Pons (tissue), 1 donor: ENCODE data around the gene EFHD2.
A peak's percentile ranks its signal among the peaks of the same experiment; 100 is the strongest.
"Not testable (repeated sequence)": the region's sequence is repeated elsewhere in the genome, so short reads cannot be mapped to it uniquely, and the experiment has no call there.

Experiments
- DNase-seq: peaks from one replicate; pipeline ENCODE4 v3.0.0-alpha.2; 2016; ENCODE audit warnings: low spot score

EFHD2 gene

GRCh38 chr1:15388201-15388880, 21.3 kb upstream of the EFHD2 start:
- DNase-seq: no peak

- not testable (repeated sequence) for DNase-seq
These were observed 19.9 kb upstream of the EFHD2 start for GRCh38 chr1:15389828-15390227.

GRCh38 chr1:15390667-15391066, 19.0 kb upstream of the EFHD2 start:
- DNase-seq: no peak

GRCh38 chr1:15391366-15391765, 18.3 kb upstream of the EFHD2 start:
- no peak for DNase-seq

DNA sequence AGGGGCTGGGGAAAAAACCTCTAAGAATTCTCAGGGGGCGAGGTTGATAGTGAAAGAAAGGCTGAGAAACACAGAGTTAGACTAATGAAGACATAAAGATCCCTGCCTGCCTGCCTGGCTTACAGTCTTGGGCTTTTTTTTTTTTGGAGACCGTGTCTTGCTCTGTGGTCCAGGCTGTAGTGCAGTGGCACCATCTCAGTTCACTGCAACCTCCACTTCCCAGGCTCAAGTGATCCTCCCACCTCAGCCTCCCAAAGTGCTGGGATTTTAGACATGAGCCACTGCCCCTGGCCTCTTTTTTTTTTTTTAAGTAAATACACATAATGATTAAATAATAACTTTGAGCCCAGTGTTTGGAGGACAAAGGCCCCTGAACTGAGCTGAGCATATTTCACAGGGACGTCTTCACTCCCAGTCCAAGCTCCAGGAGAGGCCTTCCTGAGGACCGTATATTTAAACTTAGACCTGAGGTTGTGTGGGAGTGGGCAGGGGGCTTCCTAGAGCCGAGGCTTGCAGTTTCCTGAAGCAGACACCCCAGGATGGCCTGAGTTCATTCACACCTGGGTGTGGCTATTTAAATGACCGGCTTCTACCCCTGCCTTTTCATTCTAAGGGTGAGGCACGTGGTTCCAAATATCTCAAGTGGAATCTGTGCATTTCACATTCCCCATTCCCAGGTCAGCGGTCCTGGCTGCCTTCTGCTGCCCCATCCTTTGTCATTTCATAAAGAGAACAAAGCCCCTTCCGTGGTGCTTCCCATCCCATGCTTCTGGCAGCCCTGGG, 16.0 kb upstream of the EFHD2 start:
- no peak for DNase-seq

DNA sequence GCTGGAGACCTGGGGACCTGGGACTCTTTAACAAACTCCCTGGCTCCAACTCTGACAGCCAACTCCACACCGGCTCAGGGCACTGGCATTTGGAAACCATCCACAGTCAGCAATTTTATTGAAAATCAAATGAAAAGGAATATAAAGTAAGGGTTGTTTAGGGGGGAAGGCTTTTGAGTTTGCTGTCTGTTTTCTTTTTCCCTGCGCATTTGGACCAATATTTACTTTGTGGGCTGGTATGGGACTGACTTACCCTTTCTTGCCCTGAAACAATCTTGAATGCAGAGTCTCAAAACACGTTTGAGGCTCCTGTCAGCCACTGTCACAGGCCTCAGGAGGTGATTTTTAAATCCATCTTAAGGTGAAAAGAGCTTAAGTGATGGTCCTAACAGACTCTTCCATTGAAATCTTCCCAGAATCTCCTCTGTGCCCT, 15.4 kb upstream of the EFHD2 start:
- no peak for DNase-seq

GRCh38 chr1:15397236-15397635, 12.5 kb upstream of the EFHD2 start:
- no peak for DNase-seq

DNA sequence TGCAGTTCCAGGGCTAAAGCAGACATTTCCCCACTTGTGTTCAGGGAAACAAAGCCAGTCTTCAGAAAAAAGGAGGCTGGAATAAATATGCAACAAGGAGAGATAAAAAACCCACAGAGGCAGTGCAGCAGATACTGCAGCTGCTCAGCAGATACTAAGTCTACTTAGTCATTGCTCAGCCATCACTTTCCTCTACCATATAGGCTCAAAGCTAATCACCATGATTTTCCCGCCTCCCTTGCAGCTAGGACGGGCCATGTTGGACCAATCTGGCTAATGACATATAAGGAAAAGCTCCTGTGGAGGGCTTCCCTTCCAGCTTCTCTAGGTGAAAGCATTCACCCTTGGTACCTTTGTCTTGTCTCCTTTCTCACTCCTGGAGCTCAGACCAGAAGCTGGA, 10.0 kb upstream of the EFHD2 start:
- no peak for DNase-seq

DNA sequence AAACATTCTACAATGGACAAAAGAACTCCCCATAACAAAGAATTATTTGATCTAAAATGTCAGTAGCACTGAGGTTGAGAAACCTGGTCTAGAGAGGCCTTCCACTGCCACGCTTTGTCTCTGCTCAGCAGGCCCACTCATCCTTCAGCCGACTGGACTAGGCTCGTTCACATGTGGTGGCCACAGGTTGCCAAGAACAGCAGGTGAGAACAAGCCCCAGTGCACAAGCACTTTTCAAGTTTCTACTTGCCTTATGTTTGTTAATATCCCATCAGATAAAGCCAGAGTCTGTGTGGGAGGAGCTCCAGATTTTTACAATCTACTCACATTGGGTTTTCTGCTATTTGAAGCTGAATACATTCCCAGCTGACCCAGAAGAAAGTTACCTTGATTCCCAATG, 9.1 kb upstream of the EFHD2 start:
- DNase-seq: no peak

DNA sequence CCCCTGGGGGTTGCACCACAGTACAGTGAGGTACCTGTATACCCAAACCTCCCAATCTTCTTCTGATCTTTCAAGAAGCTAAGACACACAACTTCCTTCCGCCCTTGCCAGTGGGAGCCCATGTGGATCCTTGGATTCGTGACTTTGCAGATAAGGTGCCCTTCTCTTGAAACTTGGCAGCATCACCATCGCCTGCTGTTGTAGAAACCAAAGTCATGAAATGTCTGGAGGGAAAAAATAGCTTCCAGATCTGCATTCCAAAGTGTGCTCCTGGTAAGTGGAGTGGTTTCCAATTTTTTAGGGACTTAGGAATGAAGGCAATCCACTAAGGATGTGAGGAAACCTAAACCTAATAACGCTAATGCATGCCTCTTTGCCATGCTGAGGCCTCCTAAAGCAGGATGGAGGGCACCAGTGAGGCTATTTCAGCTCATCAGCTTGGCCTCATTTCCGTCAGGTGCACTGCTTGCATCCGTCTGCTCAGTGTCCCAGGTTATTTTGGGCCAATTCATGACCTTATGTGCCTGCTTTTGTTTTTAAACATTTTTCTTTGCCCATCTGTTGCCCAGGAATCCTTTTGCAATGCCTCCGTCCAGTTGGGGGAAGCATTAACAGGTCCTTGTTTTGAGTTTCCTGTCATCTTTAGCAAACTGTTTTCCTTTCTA, 8.2 kb upstream of the EFHD2 start:
- DNase-seq: no peak

DNA sequence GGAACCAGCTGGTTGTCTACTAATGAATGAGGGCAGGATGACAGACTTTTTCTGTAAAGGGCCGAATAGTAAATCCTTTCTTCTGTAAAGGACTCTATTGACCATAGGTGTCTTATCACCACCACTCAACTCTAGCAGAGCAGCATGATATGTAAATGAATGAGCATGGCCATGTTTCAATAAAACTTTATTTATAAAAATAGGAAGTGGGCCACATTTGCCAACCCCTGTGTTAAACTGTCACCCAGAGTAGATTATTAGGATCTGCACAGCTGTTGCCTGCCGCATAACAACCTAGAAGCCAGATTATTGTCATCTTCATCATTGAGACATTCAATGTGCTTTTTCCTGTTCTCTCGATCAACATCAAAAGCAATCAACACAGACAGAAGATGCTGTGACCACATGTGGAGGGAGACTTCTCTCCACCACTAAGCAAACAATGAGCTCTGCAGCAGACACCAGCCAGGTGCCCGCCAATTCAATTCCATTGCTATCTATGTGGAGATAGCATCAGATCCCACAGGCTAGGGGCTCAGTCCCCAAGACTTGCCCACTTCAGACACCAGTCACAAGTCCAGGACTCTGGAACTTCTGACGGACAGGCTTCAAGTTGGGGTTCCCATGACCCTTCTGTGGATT, 6.8 kb upstream of the EFHD2 start:
- DNase-seq: no peak

GRCh38 chr1:15403962-15404580, 5.6 kb upstream of the EFHD2 start:
- DNase-seq: no peak

DNA sequence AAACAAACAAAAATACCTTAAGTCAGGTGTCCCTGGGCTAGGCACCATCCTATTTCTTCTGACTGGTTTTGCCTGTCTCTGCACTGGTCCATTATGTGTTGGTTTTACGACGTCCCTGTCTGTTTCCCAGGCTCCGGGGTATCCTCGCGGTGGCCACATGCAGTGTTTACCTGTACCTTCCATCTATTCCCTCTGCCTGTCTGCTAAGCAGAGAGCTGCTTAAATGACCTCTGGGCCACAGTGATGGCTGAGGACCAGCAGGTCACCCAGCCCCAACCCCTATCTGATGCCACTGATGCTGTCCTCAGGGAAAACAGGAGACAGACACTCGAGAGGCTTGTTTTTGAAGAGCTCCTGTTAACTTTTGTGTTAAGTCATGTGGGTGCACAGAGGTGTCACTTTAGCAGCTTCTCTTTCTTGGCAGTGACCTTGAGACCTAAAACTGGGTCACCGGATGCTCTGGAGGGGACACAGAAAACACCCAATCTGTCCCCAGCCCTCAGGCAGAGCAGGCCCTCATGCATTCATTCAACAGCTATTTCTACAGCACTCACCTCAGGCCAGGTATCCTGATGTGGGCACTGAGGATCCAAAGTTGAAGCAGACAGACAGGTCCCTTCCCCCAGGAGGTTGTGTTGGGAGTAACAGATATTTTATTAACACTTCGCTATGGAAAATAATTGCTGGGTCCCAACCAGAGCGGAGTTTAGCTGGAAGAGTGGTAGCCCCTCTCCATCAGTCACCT, 4.4 kb upstream of the EFHD2 start:
- no peak for DNase-seq

- DNase-seq: no peak
These were observed 2.8 kb upstream of the EFHD2 start for GRCh38 chr1:15406614-15407559.

GRCh38 chr1:15407580-15407979, 2.1 kb upstream of the EFHD2 start:
- no peak for DNase-seq

- no peak for DNase-seq
These were observed 749 bp upstream of the EFHD2 start for GRCh38 chr1:15408890-15409387.

DNA sequence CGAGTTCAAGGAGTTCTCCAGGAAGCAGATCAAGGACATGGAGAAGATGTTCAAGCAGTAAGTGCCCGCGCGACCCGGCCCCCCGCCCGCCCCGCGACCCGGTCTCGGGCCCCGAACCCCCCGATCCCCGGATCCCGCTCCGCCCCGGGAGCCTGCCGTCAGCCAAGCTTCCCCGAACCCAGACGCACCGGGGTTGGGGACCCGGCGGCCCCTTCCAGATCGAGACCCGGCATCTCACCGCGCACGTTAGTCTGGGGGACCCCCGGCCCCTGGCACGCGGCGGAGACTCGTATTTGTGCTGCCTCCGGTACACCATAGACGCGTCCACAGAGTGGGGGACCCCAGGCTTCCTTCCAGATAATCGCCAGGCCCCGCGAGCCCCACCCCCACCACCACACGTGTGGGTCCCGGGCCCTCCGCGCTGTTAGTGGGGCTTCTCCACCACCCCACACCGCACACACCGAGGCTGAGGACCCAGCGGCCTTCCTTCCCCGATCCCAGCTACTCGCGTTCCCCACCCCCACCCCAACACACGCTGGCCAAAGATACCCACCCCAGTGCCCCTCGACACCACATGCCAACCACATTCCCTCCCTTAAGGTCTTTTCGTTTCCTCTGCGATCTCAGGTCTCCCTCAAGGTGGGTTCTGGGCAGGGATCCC, 665 bp downstream of the EFHD2 start:
- DNase-seq: no peak

GRCh38 chr1:15410884-15411245, 1.2 kb downstream of the EFHD2 start:
- DNase-seq: no peak

- DNase-seq: peak; percentile 55
These were observed 2.0 kb downstream of the EFHD2 start for GRCh38 chr1:15411593-15412137.
